GM21390 (cell line): ENCODE results near the gene SORBS1.

ENCODE experiments used
- ATAC-seq: cut with Tn5 transposase; IDR thresholded peaks from one replicate; pipeline ENCODE4 v1.9.1; 2021; ENCODE audit not compliant: unreplicated experiment

SORBS1 gene

DNA sequence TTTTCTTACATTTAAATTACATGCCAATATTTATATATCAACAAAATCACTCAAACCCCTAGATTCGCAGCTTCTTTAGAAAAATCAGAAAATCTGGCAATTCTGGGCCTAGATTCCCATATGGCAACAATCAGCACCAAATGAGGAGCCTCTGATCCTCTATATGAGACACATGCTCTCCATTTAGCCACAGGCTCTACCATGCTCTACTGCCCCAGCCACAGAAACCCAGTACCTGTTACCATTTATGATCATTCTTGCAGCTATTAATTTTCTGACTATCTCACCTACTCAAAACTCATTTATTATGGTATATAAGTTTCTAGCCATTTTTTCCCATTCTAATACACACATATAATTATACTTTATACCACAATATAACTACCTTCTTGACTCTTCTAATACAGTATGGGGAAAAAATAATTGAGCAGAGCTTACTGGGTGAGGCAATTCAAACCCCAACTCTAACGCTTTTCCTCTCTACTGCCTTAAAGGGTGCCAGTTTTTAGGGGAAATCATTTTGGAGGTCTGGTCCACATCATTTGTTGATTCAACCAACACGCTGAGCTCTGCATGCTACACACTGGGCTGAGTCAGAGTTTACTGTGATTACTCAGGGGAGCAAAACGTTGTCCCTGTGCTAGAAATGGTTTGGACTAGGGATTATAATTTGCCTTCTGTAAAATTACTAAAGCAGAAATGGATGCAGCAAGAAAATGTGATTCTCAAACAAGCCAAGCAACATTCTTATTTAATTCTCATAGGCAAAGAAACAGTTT, 281.9 kb downstream of the SORBS1 start:
- ATAC-seq = peak; percentile 46

DNA sequence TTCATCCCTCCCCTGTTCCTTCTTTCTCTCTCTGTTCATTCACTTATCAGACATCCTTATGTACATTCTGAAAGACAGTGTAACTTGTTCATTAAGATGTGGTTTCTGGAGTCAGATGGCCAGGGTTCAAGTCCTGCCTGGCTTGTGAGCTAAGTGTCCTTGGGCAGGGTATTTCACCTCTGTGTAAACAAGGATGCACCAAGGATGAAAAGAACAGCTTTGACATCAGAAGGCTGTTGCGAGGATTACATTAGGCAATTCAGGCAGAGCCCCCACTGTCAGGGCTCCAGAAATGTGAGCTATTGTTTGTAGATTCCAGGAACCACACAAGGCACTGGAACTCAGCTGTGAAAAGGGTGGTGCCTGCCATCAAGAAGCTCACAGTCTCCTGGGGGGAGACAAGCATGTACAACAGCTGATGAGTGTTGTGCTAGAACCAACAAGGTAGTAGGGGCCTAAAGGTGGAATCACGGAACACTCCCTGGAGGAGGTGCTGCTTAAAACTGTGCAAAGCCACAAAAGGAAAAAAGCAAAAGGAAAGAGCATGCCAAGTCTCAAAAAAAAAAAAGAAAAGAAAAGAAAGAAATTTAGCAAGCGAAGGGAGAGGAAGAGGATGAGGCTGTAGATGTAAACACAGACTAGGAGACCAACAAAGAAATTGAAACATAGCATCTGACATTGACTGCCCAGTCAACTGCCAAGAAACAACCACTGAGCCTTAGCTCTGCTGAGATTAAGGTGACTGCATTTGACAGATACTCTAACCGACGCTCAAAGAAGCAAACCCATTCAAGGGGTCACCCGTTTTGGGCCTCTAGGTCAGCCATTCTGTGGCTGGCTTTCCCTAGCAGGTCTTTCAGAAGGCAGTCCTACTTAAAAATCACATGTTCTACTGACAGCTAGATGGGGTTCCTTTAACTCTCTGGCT, 282.8 kb downstream of the SORBS1 start:
- no peak for ATAC-seq

DNA sequence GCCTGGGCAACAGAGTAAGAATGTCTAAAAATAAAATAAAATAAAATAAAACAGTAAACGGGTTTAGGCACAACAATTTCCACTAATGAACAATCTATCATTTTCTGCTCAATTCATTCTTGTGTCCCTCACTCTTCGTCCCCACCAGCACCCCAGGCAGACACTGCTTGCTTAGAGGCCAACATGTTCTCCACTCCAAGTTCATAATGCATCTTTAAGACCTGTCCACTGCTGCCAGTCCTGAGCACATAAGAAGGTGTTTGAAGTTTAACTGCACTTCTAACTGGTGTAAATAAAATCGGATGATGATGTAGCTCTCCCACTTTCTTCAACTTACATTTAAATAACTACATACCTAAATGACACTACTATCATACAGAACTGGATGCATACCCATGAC, 283.6 kb downstream of the SORBS1 start:
- ATAC-seq = no peak

DNA sequence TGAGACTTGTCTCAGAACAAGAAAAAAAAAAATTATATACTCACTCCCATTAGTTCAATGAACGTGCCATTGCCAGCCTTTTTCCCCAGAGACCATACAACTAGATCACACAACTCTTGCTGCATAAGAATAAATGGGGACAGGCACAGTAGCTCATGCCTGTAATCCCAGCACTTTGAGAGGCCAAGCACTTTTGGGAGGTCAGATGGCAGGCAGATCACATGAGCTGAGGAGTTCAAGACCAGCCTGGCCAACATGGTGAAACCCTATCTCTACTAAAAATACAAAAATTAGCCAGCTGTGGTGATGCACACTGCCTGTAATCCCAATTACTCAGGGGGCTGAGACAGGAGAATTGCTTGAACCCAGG, 284.0 kb downstream of the SORBS1 start:
- ATAC-seq = no peak

GRCh38 chr10:95276367-95277200, 284.6 kb downstream of the SORBS1 start:
- ATAC-seq = no peak

DNA sequence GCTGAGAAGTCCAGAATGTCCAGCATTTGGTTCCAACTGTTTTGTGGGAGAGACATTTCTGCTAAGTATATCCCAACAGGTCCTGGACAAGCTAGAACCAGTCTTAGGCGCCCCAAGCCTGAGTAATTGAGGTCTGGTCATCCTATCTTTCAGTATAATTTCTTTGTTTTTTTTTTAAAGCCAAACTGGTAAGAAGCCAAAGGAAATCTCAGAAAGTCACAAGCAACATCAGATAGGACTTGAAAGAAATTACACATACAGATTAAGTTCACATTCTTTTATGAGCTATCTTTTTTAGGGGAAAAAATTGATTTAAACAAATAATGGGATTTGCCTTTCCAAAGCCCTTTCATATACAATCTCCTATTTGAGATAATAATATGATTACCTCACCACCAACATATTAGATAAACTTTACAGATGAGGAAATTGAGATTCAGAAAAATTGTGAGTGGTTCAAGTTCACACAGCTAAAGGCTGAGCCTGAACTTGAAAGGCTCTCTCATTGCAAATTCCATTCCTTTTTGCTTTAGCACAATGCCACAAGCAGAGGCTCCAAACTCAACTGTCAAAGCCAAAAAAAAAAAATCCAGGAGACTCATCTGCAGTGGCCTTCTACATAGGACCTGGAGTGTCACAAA, 285.3 kb downstream of the SORBS1 start:
- ATAC-seq = no peak

- ATAC-seq = no peak
Observed at GRCh38 chr10:95273393-95274312, 287.5 kb downstream of the SORBS1 start.

GRCh38 chr10:95268438-95268837, 292.7 kb downstream of the SORBS1 start:
- no peak for ATAC-seq

- ATAC-seq = no peak
Observed at GRCh38 chr10:95267251-95267650, 293.9 kb downstream of the SORBS1 start.

GRCh38 chr10:95266674-95267095, 294.5 kb downstream of the SORBS1 start:
- ATAC-seq = peak; percentile 76

DNA sequence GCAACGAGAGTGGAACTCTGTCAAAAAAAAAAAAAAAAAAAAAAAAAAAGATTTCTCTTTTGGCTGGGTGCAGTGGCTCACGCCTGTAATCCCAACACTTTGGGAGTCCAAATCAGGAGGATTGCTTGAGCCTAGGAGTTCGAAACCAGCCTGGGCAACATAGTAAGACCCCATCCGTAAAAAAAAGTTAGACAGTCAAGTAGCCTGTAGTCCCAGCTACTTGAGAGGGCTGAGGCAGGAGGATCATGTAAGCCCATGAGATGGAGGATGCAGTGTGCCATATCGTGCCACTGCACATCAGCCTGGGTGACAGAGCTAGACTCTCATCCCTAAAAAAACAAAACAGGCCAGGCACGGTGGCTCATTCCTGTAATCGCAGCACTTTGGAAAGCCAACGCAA, 295.6 kb downstream of the SORBS1 start:
- ATAC-seq = no peak

DNA sequence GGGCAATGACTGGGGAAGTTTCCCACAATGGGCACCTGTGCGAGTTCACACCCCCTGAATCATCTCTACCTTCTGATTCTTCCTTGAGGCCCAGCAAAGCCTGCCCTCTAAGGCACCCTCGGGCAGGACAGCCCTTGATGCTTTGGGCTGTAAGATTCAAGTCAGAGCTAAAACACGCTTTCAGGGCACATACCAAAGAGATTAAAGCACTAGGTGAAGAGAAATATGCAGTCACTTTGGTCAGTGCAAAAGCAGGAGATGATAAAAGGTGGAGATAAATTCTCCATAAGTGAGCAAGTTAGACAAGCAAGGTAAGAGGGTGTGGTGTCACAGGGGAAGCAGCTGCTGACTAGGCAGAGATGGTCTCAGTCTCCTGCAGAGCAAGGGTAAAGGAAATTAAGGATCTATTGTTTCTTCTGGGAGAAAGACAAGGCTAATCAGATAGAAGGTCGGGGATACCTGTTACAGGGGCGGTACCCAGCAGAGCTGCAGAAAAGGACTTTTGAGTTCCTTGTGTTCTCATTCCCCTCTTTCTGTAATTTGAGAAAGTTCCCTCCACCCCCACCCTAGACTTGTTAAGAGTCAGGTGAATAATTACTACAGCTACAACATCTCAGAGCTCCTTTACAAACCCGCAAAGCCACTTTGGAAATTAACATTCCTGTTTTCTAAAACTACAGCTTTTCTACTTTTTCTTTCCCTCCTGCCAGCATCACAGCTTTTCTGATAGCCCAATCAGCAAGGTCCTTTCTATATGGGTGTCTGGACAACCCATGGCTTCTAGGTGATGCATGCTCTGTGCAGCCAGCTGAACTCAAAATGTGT, 296.7 kb downstream of the SORBS1 start:
- ATAC-seq = no peak

GRCh38 chr10:95263864-95264226, 297.3 kb downstream of the SORBS1 start:
- ATAC-seq = no peak

- no peak for ATAC-seq
Observed at GRCh38 chr10:95262763-95263518, 298.2 kb downstream of the SORBS1 start.

DNA sequence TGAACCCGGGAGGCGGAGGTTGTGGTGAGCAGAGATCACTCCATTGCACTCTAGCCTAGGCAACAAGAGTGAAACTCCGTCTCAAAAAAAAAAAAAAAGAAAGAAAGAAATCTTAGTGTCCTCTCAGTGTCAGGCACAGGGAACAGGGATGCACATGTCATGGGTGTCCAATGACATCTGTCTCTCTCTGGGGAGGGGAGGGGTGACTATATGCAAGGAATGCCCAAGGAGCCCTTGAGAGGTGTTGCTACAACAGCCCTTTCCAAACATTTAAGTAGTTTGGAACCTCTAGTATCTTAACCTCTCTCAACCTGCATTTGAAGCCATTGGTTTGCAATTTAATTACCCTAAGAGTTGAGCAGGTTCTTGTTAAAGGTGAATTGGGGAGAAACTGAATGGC, 299.2 kb downstream of the SORBS1 start:
- no peak for ATAC-seq
